ENCODE results near the gene NIPBL.

The NIPBL gene

DNA sequence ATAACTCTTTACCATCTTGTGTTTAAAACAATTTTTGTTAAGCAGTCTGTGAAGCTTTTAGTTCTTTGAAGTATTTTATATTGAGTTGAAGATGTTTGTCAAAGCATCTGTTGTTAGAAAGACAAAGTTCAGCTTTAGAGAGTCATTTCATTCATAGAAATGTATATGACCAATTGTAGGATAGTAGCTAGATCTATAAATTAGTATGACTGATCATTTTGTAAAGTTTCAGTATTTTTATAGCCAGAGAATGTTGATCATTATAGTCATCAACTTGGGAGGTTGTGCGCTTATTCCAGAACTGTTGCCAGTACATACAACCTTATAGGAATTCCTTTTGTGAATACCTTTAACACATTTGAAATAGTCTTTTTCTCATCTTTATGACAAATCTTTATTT, 5.2 kb downstream of the NIPBL start:
- ChIA-PET POLR2A (no interaction called here), CTCF (interaction anchor here (1.1 to 2.0 kb wide), 2 partner anchors 12 to 142 kb away, joined by 3 to 6 read pairs; no protein-coding TSS in a partner anchor)
- H3K4me3 ChIP-seq (ENCODE audit: low read depth, low read length) = no peak overlapping the region
- no peak for DNase-seq (ENCODE audit: low read depth, low spot score)
- TF ChIP-seq, protein P1, sequence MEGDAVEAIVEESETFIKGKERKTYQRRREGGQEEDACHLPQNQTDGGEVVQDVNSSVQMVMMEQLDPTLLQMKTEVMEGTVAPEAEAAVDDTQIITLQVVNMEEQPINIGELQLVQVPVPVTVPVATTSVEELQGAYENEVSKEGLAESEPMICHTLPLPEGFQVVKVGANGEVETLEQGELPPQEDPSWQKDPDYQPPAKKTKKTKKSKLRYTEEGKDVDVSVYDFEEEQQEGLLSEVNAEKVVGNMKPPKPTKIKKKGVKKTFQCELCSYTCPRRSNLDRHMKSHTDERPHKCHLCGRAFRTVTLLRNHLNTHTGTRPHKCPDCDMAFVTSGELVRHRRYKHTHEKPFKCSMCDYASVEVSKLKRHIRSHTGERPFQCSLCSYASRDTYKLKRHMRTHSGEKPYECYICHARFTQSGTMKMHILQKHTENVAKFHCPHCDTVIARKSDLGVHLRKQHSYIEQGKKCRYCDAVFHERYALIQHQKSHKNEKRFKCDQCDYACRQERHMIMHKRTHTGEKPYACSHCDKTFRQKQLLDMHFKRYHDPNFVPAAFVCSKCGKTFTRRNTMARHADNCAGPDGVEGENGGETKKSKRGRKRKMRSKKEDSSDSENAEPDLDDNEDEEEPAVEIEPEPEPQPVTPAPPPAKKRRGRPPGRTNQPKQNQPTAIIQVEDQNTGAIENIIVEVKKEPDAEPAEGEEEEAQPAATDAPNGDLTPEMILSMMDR (IDR thresholded peaks at IDR 0.05; ENCODE audit: insufficient read depth, low read length, missing control alignments) = no peak

DNA sequence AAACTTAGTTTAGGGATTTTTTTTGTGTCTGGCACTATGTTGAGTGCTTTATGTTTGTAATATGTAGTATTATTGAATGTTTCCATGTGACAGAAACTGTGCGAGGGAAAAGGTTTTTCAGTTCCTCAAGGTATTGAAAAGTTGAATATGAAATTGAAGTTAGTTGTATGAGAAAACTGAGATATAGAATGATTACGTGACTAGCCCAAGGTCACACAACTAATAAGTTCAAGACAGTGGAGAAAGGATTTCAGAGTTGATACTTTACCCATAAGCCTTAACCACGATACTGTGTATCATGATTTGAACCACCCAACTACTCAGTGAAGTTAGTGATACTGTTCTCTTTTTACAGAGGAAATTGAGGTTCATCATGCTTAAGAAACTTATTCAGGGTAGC, 5.7 kb downstream of the NIPBL start:
- ChIA-PET POLR2A (no interaction called here), CTCF (interaction anchor here (0.6 to 2.0 kb wide), 3 partner anchors 12 to 154 kb away, joined by 3 to 6 read pairs (median 3); no protein-coding TSS in a partner anchor)
- DNase-seq (ENCODE audit: low read depth, low spot score) = no peak
- no peak overlapping the region for H3K4me3 ChIP-seq (ENCODE audit: low read depth, low read length)
- TF ChIP-seq, protein P1 (IDR thresholded peaks at IDR 0.05; ENCODE audit: insufficient read depth, low read length, missing control alignments) = no peak

DNA sequence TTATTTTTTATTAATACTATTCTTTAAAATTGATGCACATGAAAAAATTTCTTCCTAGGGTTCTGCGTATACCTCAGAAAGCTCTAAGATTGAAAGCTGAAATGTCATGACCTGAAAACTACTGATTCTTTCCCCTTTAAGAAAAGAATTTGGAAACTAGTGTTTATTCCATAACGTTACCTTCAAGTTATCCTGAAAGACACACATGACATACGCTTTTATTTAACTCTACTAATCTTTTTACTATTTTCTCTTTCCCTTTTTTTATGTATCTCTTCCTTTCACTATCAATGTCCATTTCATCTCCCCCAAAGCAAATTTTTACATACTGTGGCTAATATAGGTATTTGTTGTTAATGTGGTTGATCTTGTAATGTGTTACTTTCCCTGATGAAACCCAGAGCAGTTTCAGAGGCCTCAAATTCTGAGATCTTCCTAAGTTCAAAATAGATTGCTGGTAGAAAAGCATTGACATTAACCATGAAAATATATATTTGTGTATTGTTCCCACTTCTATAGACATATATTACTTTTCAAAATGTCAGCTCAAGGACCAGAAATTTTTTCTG, 7.4 kb downstream of the NIPBL start:
- TF ChIP-seq, protein P1 (IDR thresholded peaks at IDR 0.05; ENCODE audit: insufficient read depth, low read length, missing control alignments) = no peak
- no peak for DNase-seq (ENCODE audit: low read depth, low spot score)
- POLR2A ChIA-PET = no interaction called here
- CTCF ChIA-PET = interaction anchor here (1.0 kb wide), 1 partner anchor 14 kb away, joined by 3 read pairs; no protein-coding TSS in a partner anchor
- no peak overlapping the region for H3K4me3 ChIP-seq (ENCODE audit: low read depth, low read length)

DNA sequence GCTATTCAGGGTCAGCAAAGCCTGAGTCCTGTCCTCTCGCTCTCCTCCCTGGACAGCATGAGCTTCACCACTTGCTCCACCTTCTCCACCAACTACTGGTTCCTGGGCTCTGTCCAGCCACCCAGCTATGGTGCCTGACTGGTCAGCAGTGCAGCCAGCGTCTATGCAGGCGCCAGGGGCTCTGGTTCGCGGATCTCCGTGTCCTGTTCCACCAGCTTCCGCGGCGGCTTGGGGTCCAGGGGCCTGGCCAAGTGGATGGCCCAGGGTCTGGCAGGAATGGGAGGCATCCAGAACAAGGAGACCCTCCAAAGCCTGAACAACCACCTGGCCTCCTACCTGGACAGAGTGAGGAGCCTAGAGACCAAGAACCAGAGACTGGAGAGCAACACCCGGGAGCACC, 8.6 kb downstream of the NIPBL start:
- POLR2A ChIA-PET = no interaction called here
- TF ChIP-seq, protein P1 (IDR thresholded peaks at IDR 0.05; ENCODE audit: insufficient read depth, low read length, missing control alignments) = no peak
- DNase-seq (ENCODE audit: low read depth, low spot score) = no peak
- H3K4me3 ChIP-seq (ENCODE audit: low read depth, low read length) = no peak overlapping the region
- CTCF ChIA-PET = interaction anchor here (1.3 kb wide), 1 partner anchor 9 kb away, joined by 4 read pairs; no protein-coding TSS in a partner anchor

DNA sequence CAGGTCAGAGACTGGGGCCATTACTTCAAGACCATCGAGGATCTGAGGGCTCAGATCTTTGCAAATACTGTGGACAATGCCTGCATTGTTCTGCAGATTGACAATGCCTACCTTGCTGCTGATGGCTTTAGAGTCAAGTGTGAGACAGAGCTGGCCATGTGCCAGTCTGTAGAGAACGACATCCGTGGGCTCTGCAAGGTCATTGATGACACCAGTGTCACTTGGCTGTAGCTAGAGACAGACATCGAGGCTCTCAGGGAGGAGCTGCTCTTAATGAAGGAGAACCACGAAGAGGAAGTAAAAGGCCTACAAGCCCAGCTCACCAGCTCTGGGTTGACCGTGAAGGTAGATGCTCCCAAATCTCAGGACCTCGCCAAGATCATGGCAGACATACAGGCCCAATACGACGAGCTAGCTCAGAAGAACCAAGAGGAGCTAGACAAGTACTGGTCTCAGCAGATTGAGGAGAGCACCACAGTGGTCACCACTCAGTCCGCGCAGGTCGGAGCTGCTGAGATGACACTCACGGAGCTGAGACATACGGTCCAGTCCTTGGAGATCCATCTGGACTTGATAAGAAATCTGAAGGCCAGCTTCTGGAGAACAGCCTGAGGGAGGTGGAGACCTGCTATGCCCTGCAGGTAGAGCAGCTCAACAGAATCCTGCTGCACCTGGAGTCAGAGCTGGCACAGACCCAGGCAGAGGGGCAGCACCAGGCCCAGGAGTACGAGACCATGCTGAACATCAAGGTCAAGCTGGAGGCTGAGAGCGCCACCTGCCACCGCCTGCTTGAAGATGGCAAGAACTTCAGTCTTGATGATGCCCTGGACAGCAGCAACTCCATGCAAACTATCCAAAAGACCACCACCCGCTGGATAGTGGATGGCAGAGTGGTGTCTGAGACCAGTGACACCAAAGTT, 9.3 kb downstream of the NIPBL start:
- ChIA-PET CTCF (interaction anchor here (1.1 to 1.3 kb wide), 2 partner anchors 8 to 156 kb away, joined by 4 read pairs; no protein-coding TSS in a partner anchor), POLR2A (no interaction called here)
- DNase-seq (ENCODE audit: low read depth, low spot score) = no peak
- H3K4me3 ChIP-seq (ENCODE audit: low read depth, low read length) = no peak overlapping the region
- TF ChIP-seq, protein P1 (IDR thresholded peaks at IDR 0.05; ENCODE audit: insufficient read depth, low read length, missing control alignments) = no peak

DNA sequence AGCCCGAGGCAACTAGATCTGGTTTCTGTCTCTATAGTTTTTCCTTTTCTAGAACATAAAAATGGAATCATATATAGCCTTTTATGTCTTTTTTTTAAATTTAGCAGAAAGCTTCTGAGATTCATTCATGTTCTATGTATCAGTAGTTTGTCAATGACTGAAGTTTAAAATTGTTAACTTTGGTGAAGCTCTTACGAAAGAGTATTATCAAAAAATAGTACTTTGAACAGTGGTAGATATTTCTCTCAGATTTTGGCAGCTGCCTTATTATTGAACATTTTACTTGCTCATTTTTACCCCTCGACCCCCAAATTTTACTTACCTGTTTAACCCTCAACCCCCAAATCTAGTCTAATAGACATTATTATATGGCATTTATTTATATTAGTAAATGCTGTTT, 10.2 kb downstream of the NIPBL start:
- H3K4me3 ChIP-seq (ENCODE audit: low read depth, low read length) = no peak overlapping the region
- DNase-seq (ENCODE audit: low read depth, low spot score) = no peak
- ChIA-PET CTCF (interaction anchor here (1.4 kb wide), 1 partner anchor 12 kb away, joined by 3 read pairs; no protein-coding TSS in a partner anchor), POLR2A (no interaction called here)
- TF ChIP-seq, protein P1 (IDR thresholded peaks at IDR 0.05; ENCODE audit: insufficient read depth, low read length, missing control alignments) = no peak
